Urinary bladder (tissue), 4 donors: ENCODE results near the gene LGI4. TPM values are rescaled to one million over a fixed set of nuclear protein-coding genes. Genes with fewer than 3 reads are reported as not detected.

ENCODE experiments used
- DNase-seq: peaks from one replicate; pipeline ENCODE4 v3.0.0-alpha.2; 2015; ENCODE audit errors: extremely low spot score
- H3K27ac ChIP-seq: one replicate; pipeline ENCODE4 v1.5.1; 2013; ENCODE audit warnings: low read depth, mild to moderate bottlenecking, moderate library complexity
- H3K36me3 ChIP-seq: one replicate; pipeline ENCODE4 v1.6.1; 2013; ENCODE audit warnings: mild to moderate bottlenecking, moderate library complexity; ENCODE audit not compliant: insufficient read depth
- H3K4me1 ChIP-seq: one replicate; pipeline ENCODE4 v1.6.1; 2013; ENCODE audit warnings: mild to moderate bottlenecking, moderate library complexity; ENCODE audit not compliant: insufficient read depth
- H3K4me3 ChIP-seq: one replicate; pipeline ENCODE4 v1.5.1; 2013; ENCODE audit warnings: low read depth, low read length
- WGBS: extraction: QIAGEN DNeasy Blood & Tissue Kit; methylation state at CpG from one replicate; pipeline ENCODE4 v1.1.7; 2013; 5-methylcytosine and 5-hydroxymethylcytosine counted together
- polyA plus RNA-seq: library from polyadenylated mRNA; stranded (reverse); fragments of 200-250 nt; gene quantifications from one replicate; pipeline ENCODE4 v1.2.3, GENCODE V29; 2013
- total RNA-seq: library from RNA; depleted of rRNA; stranded (reverse); fragments of >200 nt; gene quantifications from one replicate; pipeline ENCODE4 v1.2.3, GENCODE V29; 2014
- donor health status: healthy with polysubstance abuse.
- donor health status: healthy.

Gene LGI4
- total and polyA plus RNA-seq, 2 donors, result 5.9 to 48.4 TPM

- H3K4me1 ChIP-seq, result no peaks in the 10 kb centered on the region
- no peak overlapping the region for H3K27ac ChIP-seq
- no peaks in the 10 kb centered on the region for H3K36me3 ChIP-seq
- no peak for DNase-seq
- no peak overlapping the region for H3K4me3 ChIP-seq
- WGBS, result 88% methylated on average over 11 of the region's 11 CpGs
These were observed 40.8 kb downstream of the LGI4 start for GRCh38 chr19:35093941-35094647.

DNA sequence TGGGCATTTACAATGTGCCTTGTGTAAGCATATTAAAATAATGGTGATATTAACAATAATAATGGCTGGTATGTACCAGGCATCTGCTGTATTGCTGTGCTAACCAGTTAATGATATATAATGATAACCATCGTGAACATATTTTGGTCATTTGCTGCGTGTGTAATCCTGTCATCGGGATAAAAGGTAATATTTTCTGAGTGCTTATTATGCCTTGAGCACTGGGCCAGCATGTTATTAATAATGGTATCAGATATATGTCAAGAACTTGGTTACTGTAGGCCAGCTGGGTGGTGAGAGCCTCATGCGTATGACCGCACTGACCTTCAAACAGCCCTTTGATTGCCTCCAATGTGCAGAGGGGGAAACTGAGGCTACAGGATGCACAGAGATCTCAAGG, 41.4 kb downstream of the LGI4 start:
- DNase-seq, result no peak
- WGBS, result 89% methylated on average over 5 of the region's 5 CpGs
- Histone ChIP-seq H3K36me3 (no peaks in the 10 kb centered on the region), H3K27ac (no peak overlapping the region), H3K4me3 (no peak overlapping the region), H3K4me1 (no peaks in the 10 kb centered on the region)

- Histone ChIP-seq H3K27ac (no peak overlapping the region), H3K4me3 (no peak overlapping the region), H3K4me1 (no peaks in the 10 kb centered on the region), H3K36me3 (no peaks in the 10 kb centered on the region)
- WGBS, result 8% methylated on average over 36 of the region's 36 CpGs
- DNase-seq, result no peak
These were observed 44.2 kb downstream of the LGI4 start for GRCh38 chr19:35090506-35091214.

DNA sequence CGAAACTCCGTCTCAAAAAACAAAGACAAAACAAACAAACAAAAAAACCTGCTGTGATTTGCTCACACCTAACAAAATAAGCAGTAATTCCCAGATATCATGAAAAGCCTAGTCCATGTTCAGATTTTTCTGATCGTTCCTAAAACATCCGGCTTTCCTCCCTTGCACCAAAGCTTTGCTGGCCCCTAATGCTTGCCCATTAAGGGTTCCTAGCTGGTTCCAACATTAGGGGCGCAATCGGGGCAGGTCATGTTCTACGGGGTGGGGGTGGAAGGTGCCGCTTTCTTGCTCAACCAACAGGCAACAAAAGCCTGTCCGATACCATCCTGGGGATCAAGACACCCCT, 44.7 kb downstream of the LGI4 start:
- DNase-seq, result no peak
- no peaks in the 10 kb centered on the region for H3K36me3 ChIP-seq
- no peak overlapping the region for H3K27ac ChIP-seq
- H3K4me1 ChIP-seq, result no peaks in the 10 kb centered on the region
- WGBS, result 41% methylated on average over 9 of the region's 9 CpGs
- H3K4me3 ChIP-seq, result no peak overlapping the region

- no peaks in the 10 kb centered on the region for H3K36me3 ChIP-seq
- no peak overlapping the region for H3K27ac ChIP-seq
- 85% methylated on average over 8 of the region's 8 CpGs for WGBS
- DNase-seq, result no peak
- no peaks in the 10 kb centered on the region for H3K4me1 ChIP-seq
- no peak overlapping the region for H3K4me3 ChIP-seq
These were observed 45.3 kb downstream of the LGI4 start for GRCh38 chr19:35089554-35089953.

GRCh38 chr19:35088131-35088913, 46.5 kb downstream of the LGI4 start:
- no peak overlapping the region for H3K4me3 ChIP-seq
- no peaks in the 10 kb centered on the region for H3K36me3 ChIP-seq
- no peak for DNase-seq
- 74% methylated on average over 8 of the region's 8 CpGs for WGBS
- no peaks in the 10 kb centered on the region for H3K4me1 ChIP-seq
- no peak overlapping the region for H3K27ac ChIP-seq

GRCh38 chr19:35087393-35087792, 47.5 kb downstream of the LGI4 start:
- DNase-seq, result no peak
- Histone ChIP-seq H3K4me1 (no peaks in the 10 kb centered on the region), H3K27ac (no peak overlapping the region), H3K36me3 (no peaks in the 10 kb centered on the region), H3K4me3 (no peak overlapping the region)

DNA sequence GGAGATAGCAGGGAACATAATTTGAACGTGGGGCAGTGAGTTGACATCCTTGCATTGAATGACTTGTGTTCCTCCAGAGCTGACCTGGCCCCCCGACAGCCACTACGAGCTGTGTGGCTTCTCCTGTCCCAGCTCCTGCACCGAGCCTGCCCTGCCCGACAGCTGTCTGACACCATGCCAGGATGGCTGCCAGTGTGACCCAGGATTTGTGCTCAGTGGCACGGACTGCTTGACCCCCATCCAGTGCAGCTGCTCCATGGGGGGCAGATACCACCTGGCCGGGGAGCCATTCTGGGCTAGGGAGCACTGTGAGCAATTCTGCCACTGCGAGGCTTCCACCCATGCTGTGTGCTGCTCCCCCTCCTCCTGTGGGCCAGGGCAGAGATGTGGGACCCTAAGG, 48.4 kb downstream of the LGI4 start:
- 79% methylated on average over 8 of the region's 8 CpGs for WGBS
- Histone ChIP-seq H3K36me3 (no peaks in the 10 kb centered on the region), H3K27ac (no peak overlapping the region), H3K4me1 (no peaks in the 10 kb centered on the region), H3K4me3 (no peak overlapping the region)
- no peak for DNase-seq

DNA sequence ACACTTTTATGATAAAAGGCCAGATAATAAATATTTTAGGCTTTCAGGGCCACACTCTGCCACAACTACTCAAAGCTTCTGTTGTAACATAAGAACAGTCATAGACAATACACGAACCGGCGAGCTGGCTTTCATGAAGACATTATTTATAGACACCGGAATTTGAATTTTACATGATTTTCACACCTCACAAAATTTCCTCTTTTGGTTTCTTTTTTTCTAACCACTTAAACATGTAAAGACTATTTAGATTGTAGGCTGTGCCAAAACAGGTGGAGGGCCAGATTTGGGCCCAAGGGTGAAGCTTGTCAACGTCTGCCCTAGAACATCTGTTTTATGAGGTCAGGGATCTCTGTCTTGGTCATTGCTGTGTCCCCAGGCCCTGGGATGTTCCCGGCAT, 48.9 kb downstream of the LGI4 start:
- Histone ChIP-seq H3K36me3 (no peaks in the 10 kb centered on the region), H3K27ac (no peak overlapping the region), H3K4me1 (no peaks in the 10 kb centered on the region), H3K4me3 (no peak overlapping the region)
- 70% methylated on average over 6 of the region's 6 CpGs for WGBS
- no peak for DNase-seq

GRCh38 chr19:35084509-35084762, 50.4 kb downstream of the LGI4 start:
- Histone ChIP-seq H3K27ac (no peak overlapping the region), H3K36me3 (no peaks in the 10 kb centered on the region), H3K4me1 (no peaks in the 10 kb centered on the region), H3K4me3 (no peak overlapping the region)
- no peak for DNase-seq
- 80% methylated on average over 3 of the region's 3 CpGs for WGBS

DNA sequence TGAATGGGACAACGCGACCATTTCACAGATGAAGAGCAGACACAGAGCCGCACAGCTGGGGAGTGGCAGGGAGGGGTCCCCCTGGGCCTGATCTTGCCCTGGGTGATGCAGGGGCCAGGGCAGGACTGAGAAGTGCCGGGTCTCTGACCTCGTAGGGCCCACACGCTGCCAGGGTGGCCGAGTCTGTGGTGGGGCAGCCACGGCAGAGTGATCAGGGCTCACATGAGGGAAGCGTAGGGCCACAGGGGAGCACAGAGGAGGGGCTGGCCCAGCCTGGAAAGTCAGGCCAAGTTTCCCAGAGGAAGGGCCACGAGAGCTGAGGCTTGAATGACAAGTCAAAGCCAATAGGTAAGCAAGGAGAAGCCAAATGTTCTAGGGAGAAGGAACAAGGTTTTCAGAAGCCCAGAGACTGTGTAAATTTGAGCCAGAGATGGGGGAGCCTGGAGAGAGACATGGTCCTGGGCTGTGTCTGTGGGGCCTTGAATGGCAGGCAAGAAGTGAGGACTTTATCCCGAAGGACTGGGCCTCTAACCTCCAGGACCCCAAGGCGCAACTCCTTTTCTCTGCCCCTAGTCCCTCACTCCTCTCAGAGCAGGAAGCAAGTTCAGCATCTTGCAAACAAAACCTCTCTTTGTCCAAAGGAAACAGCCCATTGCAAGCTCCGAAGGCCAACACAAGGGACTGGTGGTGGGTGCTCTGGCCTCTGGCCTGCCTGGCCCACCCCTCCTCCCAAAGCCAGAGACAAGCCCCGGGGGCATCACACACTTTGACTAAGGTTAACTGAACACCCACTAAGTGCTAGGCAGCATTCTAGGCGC, 51.0 kb downstream of the LGI4 start:
- DNase-seq, result no peak
- H3K36me3 ChIP-seq, result no peaks in the 10 kb centered on the region
- no peaks in the 10 kb centered on the region for H3K4me1 ChIP-seq
- H3K4me3 ChIP-seq, result no peak overlapping the region
- 82% methylated on average over 15 of the region's 15 CpGs for WGBS
- no peak overlapping the region for H3K27ac ChIP-seq

- H3K4me3 ChIP-seq, result no peak overlapping the region
- WGBS, result 85% methylated on average over 6 of the region's 6 CpGs
- no peaks in the 10 kb centered on the region for H3K4me1 ChIP-seq
- DNase-seq, result no peak
- no peaks in the 10 kb centered on the region for H3K36me3 ChIP-seq
- H3K27ac ChIP-seq, result no peak overlapping the region
These were observed 53.7 kb downstream of the LGI4 start for GRCh38 chr19:35081201-35081600.

DNA sequence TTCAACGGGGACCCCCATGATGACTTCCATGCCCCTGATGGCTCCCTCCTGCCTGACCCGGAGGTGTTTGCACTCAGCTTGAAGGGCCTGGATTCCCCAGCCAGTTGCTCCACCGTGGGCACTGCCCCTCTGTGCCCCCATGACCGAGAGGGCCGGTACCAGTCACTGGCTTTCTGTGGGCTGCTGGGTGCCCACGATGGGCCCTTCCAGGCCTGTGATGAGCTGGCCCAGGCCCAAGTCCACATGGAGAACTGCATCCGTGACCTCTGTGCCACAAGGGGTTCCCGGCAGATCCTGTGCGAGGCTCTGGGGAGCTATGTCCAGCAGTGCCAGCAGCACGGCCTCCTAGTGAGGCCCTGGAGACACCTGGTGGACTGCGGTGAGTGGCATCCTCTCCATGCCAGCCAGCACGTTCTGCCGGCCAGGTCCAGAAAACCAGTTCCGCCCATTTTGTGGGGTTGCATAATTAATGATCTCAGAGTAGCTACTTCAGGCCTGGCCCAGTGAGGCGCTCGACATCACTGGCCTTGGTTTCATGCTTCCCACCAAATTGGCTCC, 54.2 kb downstream of the LGI4 start:
- H3K27ac ChIP-seq, result no peak overlapping the region
- no peaks in the 10 kb centered on the region for H3K36me3 ChIP-seq
- no peak overlapping the region for H3K4me3 ChIP-seq
- WGBS, result 87% methylated on average over 16 of the region's 16 CpGs
- no peaks in the 10 kb centered on the region for H3K4me1 ChIP-seq
- no peak for DNase-seq
